Neural cell (in vitro differentiated cells): Measurements from ENCODE around the gene PPHLN1.

Experiments used
- CTCF ChIP-seq: fragments of 450-650 bp; IDR thresholded peaks from 2 replicates; pipeline ENCODE4 v1.5.1; 2014; ENCODE audit warnings: antibody characterized with exemption, mild to moderate bottlenecking, moderate library complexity; ENCODE audit not compliant: poor library complexity, severe bottlenecking
- EZH2 ChIP-seq: fragments of 200-600, 300-800 bp; shearing (Covaris generic), sonication (generic); IDR thresholded peaks from 2 replicates; pipeline ENCODE4 v1.6.1; 2014; ENCODE audit warnings: antibody characterized with exemption, low read length, borderline replicate concordance, mild to moderate bottlenecking; ENCODE audit not compliant: insufficient read depth, poor library complexity, severe bottlenecking
- POLR2AphosphoS5 ChIP-seq: IDR thresholded peaks from 2 replicates; pipeline ENCODE4 v1.6.1; 2012
- RAD21 ChIP-seq: fragments of 450-650 bp; conservative IDR thresholded peaks from 2 replicates; pipeline ENCODE4 v1.6.1; 2014; ENCODE audit warnings: antibody characterized with exemption, mild to moderate bottlenecking, moderate library complexity
- SMC3 ChIP-seq: fragments of 450-650 bp; conservative IDR thresholded peaks from 2 replicates; pipeline ENCODE4 v1.6.1; 2014; ENCODE audit warnings: antibody characterized with exemption, mild to moderate bottlenecking, moderate library complexity; ENCODE audit not compliant: poor library complexity
- TF ChIP-seq, protein P1 (sequence below): IDR thresholded peaks from 2 replicates; pipeline ENCODE4 v1.6.1; 2012; ENCODE audit warnings: borderline replicate concordance

- TF ChIP-seq POLR2AphosphoS5 (no peak), CTCF (no peak), EZH2 (no peak), RAD21 (no peak), SMC3 (no peak)
- TF ChIP-seq, protein P1, sequence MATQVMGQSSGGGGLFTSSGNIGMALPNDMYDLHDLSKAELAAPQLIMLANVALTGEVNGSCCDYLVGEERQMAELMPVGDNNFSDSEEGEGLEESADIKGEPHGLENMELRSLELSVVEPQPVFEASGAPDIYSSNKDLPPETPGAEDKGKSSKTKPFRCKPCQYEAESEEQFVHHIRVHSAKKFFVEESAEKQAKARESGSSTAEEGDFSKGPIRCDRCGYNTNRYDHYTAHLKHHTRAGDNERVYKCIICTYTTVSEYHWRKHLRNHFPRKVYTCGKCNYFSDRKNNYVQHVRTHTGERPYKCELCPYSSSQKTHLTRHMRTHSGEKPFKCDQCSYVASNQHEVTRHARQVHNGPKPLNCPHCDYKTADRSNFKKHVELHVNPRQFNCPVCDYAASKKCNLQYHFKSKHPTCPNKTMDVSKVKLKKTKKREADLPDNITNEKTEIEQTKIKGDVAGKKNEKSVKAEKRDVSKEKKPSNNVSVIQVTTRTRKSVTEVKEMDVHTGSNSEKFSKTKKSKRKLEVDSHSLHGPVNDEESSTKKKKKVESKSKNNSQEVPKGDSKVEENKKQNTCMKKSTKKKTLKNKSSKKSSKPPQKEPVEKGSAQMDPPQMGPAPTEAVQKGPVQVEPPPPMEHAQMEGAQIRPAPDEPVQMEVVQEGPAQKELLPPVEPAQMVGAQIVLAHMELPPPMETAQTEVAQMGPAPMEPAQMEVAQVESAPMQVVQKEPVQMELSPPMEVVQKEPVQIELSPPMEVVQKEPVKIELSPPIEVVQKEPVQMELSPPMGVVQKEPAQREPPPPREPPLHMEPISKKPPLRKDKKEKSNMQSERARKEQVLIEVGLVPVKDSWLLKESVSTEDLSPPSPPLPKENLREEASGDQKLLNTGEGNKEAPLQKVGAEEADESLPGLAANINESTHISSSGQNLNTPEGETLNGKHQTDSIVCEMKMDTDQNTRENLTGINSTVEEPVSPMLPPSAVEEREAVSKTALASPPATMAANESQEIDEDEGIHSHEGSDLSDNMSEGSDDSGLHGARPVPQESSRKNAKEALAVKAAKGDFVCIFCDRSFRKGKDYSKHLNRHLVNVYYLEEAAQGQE: no peak
These were observed 27.1 kb upstream of the PPHLN1 start for GRCh38 chr12:42298887-42299286.
